Kidney epithelial cell (primary cell): ENCODE data around the gene KIAA1755. TPM values are rescaled to one million over a fixed set of nuclear protein-coding genes. Genes with fewer than 3 reads are reported as not detected.

Experiments used
- DNase-seq: peaks from one replicate; pipeline ENCODE4 v3.0.0-alpha.2; 2010; ENCODE audit warnings: low read depth
- H3K27me3 ChIP-seq: 2 replicates; pipeline ENCODE4 v1.6.0; 2011; ENCODE audit warnings: low read length; ENCODE audit not compliant: control insufficient read depth, insufficient read depth
- H3K36me3 ChIP-seq: 2 replicates; pipeline ENCODE4 v1.5.1; 2011; ENCODE audit warnings: low read length; ENCODE audit not compliant: control insufficient read depth, insufficient read depth
- H3K4me3 ChIP-seq: 2 replicates; pipeline ENCODE4 v1.5.1; 2011; ENCODE audit warnings: low read depth, mild to moderate bottlenecking, control low read depth, low read length
- CTCF ChIP-seq: IDR thresholded peaks from 2 replicates; pipeline ENCODE4 v1.5.1; 2011; ENCODE audit warnings: mild to moderate bottlenecking, moderate library complexity, low read length, control low read depth, inconsistent platforms; ENCODE audit not compliant: insufficient read depth, poor library complexity, severe bottlenecking
- total RNA-seq: library from RNA; depleted of rRNA; stranded (reverse); fragments of >200 nt; gene quantifications from 2 replicates; pipeline ENCODE4 v1.2.3, GENCODE V29; 2015

Gene KIAA1755
- total RNA-seq, 1 donor from 2014 or later = 1.4 TPM

GRCh38 chr20:38269715-38270114 is 9.2 kb upstream of the KIAA1755 start:
- no peaks in the 10 kb centered on the region for H3K27me3 ChIP-seq
- no peaks in the 10 kb centered on the region for H3K36me3 ChIP-seq
- no peak overlapping the region for H3K4me3 ChIP-seq
- no peak for DNase-seq
- no peak for TF ChIP-seq CTCF

- Histone ChIP-seq H3K4me3 (no peak overlapping the region), H3K36me3 (no peaks in the 10 kb centered on the region), H3K27me3 (no peaks in the 10 kb centered on the region)
- no peak for TF ChIP-seq CTCF
- no peak for DNase-seq
Measured at GRCh38 chr20:38269040-38269439, 8.5 kb upstream of the KIAA1755 start.

GRCh38 chr20:38267901-38268514 is 7.5 kb upstream of the KIAA1755 start:
- TF ChIP-seq CTCF = no peak
- DNase-seq = no peak

GRCh38 chr20:38267296-38267695 is 6.8 kb upstream of the KIAA1755 start:
- no peak for TF ChIP-seq CTCF
- Histone ChIP-seq H3K36me3 (no peaks in the 10 kb centered on the region), H3K27me3 (no peaks in the 10 kb centered on the region), H3K4me3 (no peak overlapping the region)
- DNase-seq = no peak

More at GRCh38 chr20:38267901-38268514, 7.5 kb upstream of the KIAA1755 start:
- no peak overlapping the region for H3K4me3 ChIP-seq
- no peaks in the 10 kb centered on the region for H3K36me3 ChIP-seq
- no peaks in the 10 kb centered on the region for H3K27me3 ChIP-seq

GRCh38 chr20:38266426-38266825 is 5.9 kb upstream of the KIAA1755 start:
- Histone ChIP-seq H3K4me3 (no peak overlapping the region), H3K27me3 (no peaks in the 10 kb centered on the region), H3K36me3 (no peaks in the 10 kb centered on the region)
- no peak for TF ChIP-seq CTCF
- DNase-seq = no peak

- DNase-seq = no peak
- TF ChIP-seq CTCF = no peak
- no peaks in the 10 kb centered on the region for H3K36me3 ChIP-seq
- no peak overlapping the region for H3K4me3 ChIP-seq
- peaks cover 18% of the 10 kb centered on the region for H3K27me3 ChIP-seq
Measured at GRCh38 chr20:38262931-38263330, 2.4 kb upstream of the KIAA1755 start.
